Measurements from ENCODE around the gene CWF19L2. TPM values are rescaled to one million over a fixed set of nuclear protein-coding genes. Genes with fewer than 3 reads are reported as not detected.
"Not testable (repeated sequence)": the region's sequence is repeated elsewhere in the genome, so short reads cannot be mapped to it uniquely, and the experiment has no call there.

The CWF19L2 gene
- polyA plus RNA-seq, 12 donors = 8.9 to 12.9 (median 11.6) TPM; not detected in 1

DNA sequence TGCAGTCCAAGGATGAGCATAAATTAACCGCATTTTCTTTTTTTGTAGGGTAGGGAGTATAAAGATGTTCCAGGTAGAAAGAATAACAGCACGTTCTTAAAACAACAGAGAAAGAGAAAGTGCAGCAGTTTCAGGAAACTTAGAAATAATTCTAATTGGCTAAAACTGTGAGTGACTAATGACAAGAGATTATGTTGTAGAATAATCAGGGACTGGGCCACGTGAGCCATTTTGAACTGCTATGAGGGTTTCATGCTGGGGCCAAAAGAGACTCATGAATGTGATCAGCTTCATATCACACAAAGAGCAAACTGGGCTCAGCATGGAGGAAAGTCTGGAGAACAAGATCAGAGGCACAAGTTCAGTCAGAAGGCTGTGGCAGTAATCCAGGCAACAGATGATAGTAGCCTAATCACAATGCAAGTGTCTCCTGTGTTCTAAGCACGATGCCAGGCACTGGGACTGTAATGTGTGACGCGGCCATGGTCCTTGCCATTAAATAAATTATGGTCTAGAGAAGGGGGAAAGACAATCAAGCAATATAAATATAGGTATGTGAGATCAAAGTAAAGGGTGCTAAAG lies 17.9 kb downstream of the CWF19L2 start:
- DNase-seq = no peak

DNA sequence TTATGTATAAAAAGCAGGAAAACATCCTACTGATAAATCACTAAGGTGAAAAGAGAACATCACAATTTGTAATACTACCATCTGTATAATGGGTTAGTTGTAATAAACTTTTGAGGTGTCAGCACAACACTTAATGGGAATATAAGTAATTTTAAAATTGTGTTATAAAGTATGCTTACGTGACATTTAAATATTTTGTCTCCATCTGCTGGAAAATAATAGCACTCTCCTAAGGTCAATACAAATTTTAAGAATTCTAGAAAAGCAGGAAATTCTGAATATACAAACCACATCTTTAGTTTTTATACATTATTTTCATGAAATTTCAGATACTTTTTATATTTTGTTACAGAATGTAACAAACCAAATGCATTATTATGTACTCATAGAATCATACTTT lies 19.5 kb downstream of the CWF19L2 start:
- DNase-seq = no peak

DNA sequence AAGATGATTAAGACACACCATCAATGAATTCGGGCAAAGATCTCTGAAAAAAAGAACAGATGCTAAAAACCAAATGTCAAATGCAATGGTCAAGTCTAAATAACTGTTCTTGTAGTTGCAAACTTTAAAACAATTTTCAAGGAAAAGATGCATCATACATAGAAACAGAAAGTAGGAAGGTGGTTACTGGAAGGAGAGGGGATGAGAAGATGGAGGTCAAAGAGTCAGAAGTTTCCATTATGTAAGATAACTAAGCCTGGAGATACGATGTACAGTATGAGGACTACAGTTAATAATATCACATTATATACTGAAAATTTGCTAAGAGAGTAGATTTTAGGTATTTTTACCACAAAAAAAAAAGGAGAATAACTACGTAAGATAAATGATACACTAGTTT lies 27.1 kb downstream of the CWF19L2 start:
- DNase-seq = no peak

DNA sequence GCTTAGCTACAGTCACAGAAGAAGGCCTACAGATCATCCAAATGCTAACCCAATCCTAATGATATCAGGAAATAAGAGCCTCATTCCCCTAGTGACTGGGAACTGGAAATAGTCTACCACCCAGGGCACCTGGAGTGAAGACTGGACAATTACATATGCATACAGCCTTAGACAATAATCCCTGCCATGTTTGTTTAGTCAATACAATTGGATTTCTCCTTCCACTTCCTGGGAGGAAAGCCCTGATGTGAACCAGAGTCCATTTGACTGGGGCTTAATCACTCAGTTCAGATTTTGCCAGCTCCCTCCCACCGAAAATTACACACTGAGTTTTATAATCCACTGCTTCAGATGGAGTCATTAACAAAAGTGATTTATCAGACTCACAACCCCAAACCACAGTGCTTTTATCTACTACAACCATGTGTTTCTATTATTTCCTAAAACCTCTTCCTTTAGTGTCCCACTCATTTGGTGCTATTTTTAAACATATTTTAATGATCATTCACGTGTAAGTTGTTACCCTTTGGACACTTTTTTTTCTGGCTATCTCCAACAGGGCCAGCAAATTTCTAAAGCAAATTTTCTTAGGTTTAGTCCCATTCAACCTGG lies 29.9 kb downstream of the CWF19L2 start:
- no peak for DNase-seq

DNA sequence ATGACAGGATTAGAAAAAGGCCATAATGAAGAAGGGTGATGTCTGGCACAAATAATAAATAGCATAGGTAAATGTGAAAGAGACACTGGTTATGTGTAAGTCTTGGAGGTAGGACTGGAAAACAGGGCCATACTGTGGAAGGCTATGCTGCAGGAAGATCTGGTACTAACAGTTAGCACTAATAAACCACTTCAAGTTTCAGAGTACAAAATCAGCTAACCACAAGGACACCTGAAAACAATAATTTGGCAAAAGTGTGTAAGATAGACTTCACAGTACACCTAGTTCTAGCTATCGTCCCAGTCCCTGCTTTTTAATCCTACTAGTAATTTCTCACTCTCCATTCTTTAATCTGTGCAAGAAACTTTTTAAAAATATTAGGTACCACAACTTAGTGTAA lies 44.3 kb downstream of the CWF19L2 start:
- no peak for DNase-seq

DNA sequence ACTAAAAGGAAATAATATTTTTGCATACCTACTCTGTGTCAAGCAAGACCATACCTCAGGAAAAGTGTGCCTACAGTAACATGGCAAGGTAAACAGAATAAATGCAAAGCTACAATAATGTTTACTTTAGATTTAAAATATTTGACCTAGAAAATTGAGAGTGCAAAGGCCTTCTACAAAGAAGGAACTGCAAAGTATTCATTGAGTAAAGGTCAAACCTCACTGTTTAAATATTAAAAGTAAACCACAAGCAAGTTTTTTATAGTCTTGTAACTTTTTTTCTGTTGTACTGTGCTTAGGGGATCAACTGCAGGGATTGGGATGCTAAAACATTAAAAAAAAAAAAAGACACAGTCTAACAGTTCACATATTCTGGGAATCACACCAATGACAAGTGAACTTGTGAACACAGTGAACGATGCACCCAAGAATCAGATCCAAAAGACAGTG lies 48.8 kb downstream of the CWF19L2 start:
- no peak for DNase-seq

DNA sequence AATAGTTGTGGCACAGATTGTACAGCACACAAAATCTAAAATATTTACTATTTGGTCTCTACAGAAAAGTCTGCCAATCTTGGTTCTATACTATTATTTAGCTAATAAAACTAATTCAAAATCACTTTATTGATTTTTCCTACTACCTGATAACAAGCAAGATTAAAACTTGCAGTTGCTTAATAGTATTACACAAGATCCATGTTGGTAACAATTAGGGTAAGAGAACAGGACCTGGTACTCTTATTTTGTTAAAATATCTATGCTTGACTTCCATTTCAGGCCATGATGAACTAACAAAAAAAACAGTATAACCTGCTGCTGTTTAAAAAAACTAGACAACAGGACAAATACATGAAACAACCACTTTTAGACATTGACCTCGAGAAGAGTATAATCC lies 52.4 kb downstream of the CWF19L2 start:
- no peak for DNase-seq

DNA sequence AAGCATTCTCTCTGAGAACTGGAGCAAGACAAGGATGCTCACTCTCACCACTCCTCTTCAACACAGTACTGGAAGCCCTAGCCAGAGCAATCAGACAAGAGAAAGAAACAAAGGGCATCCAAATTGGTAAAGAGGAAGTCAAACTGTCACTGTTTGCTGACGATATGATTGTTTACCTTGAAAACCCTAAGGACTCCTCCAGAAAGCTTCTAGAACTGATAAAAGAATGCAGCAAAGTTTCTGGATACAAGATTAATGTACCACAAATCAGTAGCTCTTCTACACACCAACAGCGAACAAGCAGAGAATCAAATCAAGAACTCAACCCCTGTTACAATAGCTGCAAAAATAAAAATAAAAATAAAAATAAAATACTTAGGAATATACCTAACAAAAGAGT lies 56.5 kb downstream of the CWF19L2 start:
- DNase-seq = not testable (repeated sequence)

DNA sequence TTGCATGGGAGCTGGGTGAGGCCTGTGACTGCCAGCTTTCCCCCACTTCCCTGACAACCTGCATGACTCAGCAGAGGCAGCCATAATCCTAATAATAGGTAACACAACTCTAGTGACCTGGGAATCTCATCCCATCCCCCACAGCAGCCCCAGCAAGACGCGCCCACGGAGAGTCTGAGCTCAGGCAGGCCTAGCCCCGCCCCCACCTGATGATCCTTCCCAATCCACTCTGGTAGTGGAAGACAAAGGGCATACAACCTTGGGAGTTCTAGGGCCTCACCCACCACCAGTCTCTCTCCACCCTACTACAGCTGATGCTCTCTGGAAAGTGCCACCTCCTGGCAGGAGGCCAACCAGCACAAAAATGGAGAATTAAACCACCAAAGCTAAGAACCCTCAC lies 60.3 kb downstream of the CWF19L2 start:
- DNase-seq = no peak

DNA sequence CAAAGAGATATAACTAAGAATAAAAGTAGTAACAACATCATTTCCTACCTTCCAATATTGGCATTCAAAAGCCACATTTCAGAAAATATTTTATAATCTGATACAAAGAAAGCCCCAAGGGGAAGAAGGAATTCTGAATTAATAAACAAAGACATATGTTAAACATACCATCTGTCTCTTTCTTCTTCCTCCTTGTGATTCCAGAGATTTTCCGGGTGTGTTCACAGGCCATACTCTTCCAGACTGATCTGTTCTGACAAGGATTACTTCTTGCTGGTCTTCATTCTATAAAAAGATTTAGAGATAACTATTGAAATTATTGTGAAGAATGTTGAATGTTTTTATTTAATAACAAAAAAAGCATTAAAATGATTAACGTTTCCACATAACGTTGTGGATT lies 65.0 kb downstream of the CWF19L2 start:
- peak; percentile 0 for DNase-seq

DNA sequence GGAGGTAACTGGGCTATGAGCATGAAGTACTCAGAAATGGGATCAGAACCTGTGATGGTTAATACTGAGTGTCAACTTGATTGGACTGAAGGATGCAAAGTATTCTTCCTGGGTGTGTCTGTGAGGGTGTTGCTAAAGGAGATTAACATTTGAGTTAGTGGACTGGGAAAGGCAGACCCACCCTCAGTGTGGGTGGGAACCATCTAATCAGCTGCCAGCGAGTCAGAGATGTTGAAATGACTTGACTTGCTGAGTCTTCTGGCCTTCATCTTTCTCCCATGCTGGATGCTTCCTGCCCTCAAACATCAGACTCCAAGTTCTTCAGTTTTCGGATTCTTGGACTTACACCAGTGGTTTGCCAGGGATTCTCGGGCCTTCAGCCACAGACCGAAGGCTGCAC lies 66.9 kb downstream of the CWF19L2 start:
- not testable (repeated sequence) for DNase-seq

DNA sequence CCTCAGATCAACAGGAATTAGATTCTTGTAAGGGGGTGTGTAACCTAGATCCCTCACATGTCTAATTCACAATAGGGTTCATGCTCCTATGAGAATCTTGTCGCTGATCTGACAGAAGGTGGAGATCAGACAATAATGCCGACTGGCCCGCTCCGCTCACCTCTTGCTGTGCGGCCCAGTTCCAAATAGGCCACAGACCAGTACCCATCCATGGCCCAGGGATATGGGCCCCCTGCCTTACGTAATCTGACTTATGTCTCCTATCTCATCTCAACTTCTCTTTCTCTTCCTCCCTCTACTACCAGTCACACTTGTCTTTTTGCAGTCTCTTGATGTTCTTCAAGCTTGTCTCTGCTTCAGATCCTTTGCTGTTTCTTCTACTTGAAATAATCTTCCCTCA lies 70.0 kb downstream of the CWF19L2 start:
- DNase-seq = no peak

DNA sequence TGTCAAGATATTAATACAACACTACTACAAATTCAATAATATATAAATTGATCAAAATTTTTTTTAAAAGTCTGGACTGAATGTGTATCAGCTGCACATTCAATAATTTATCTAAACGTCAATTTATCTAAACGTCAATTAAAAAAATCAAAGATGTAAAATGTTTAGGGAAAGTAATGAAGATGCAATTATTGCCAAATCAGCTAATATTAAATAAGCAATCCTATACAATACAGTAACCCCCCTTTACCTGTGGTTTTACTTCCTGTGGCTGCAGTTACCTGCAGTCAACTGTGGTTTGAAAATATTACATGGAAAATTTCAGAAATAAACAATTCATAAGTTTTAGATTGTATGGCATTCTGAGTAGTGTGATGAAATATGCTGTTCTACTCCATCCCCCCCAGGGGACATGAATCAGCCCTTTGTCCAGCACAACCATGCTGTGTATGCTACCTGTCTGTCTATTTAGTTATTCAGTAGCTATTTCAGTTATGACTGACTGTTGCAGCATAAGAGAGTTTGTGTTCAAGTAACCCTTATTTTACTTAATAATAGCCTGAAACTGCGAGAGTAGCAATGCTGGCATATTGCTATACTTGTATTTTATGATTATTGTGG lies 72.2 kb downstream of the CWF19L2 start:
- DNase-seq = no peak

DNA sequence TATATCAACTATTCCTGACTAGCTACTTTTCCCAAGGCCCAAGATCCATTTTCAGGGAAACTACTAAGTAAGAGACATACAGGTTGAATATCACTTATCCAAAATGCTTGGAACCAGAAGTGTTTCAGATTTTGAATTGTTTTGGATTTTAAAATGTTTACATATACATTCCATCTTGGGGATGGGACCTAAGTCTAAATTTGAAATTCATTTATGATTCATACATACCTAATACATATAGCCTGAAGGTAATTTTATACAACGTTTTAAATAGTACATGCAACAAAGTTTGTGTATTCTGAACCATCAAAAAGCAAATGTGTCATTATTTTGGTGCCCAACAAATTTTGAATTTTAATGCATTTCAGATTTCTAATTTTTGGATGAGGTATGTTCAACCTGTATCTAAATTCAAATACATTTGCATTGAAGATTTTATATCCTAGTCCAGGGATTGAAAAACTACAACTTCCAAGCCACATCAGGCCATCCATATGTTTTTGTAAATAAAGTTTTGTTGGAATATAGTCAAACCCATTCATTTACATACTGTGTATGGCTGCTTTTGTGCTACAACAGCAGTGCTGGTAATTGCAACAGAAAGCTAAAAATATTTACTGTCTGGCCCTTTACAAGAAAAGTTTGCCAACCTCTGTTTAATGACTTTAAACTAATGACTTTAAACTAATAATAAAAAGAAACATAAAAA lies 73.3 kb downstream of the CWF19L2 start:
- DNase-seq = no peak

DNA sequence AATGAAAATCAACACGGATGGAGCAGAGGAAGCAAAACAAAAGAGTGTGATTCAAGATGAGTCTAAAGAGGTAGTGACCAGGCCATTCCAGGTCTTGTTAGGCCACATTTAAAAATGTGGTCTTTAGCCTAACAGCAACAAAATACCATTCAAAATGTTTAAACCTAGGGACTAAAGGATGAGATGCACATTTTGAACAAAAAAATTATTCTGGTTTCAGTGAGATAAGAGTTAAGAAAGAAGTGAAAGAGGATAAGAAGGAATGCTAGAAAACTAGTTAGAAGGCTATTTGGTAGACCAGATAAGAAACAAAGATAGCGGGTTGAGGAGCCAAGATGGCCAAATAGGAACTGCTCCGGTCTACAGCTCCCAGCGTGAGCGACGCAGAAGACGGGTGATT lies 85.2 kb downstream of the CWF19L2 start:
- no peak for DNase-seq

DNA sequence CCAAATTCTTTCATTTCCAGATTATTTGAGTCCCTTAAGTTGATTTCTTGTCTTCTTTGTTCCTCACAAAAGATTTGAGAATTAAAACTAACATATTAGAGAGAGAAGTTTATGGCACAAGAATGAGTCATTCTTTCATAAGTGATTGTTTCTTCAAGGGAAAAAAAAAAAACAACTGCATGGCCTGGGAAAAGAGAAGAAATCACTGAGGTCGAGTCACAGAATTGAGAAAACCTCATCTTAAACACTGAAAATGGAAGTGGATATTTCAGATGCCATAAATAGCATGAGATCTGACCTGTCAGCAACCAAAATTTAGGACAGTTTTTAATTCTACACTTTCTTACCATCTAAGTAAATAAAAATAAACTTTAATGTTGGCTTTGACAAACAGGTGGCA lies 87.2 kb downstream of the CWF19L2 start:
- DNase-seq = no peak

DNA sequence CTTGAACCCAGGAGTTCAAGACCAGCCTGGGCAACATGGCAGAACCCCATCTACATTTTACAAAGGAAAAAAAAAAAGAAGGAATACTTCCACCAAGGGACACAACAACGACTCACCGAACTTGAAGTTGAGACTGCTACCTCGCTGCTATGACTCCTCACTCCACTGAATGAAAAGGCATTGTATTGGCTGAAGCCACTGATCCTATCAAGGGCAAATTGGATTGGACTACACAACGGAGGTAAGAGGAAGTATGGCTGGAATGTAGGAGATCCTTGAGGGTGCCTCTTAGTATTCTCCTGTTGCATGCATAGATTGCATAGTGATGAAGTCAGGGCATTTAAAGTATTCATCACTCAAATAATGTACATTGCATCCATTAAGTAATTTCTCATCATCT lies 97.9 kb downstream of the CWF19L2 start:
- no peak for DNase-seq

DNA sequence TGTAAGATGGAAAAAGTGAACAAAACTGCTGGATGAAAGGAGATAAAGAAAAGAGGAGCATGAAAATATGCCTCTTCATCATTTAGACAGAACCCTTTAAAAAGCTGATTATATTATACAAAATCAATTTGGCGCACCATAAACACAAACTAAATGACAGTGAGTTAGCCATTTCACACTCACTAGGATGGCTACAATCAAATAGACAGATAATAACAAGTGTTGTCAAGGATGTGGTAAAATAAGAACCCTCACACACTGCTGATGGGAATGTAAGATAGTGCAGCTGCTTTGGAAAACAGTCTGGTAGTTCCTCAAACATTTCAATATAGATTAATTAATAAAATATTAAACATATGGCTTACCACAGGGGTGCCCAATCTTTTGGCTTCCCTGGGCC lies 99.7 kb downstream of the CWF19L2 start:
- no peak for DNase-seq

DNA sequence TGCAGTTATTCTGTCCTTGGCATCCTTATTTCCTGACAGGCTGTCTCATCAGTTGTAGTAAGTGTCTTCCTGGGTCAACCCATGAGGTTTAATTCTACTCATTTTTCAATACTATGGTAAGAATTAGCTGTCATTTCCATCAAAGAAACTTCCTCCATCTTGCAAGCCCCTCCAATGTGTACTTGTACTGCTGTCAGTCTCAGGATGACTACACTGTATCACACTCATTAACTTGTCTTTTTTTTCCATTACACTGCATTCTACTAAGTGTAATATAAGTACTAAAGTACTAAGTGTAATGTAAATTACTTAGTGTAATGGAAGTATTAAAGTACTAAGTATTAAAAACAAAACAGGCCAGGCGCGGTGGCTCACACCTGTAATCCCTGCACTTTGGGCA lies 102.8 kb downstream of the CWF19L2 start:
- no peak for DNase-seq

DNA sequence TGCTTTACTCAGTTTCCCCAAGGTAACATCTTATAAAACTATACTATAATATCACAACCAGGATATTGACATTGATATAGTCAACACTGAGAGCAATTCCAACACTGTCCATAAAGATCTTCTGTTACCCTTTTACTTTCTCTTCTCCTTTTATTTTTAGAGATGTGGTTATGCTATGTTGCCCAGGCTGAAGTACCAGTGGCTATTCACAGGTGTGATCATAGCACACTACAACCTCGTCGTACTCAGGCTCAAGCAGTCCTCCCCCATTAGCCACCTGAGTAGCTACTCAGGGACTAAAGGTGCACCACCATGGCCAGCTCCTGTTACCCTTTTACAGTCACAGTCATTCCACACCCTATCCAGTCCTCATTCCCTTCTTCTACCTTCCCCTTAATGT lies 119.7 kb downstream of the CWF19L2 start:
- no peak for DNase-seq

DNA sequence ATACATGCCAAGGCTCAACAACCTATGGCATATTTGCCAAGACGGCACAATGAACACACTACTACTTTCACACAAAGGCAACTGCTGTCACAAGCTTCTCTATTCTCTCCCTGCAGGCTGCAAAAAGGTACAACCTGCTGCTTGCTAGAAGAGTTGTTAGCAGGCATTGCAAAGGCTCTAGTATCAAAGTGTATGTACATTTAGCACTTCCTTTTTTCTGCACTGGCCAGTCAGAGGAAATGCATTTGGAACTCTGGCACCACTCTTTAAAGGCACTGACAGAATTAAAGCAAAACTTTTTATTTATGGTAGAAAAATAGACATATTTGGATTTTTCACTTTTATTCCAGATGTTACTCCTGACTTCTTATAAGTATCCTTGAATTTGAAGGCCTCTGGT lies 125.9 kb downstream of the CWF19L2 start:
- DNase-seq = no peak

DNA sequence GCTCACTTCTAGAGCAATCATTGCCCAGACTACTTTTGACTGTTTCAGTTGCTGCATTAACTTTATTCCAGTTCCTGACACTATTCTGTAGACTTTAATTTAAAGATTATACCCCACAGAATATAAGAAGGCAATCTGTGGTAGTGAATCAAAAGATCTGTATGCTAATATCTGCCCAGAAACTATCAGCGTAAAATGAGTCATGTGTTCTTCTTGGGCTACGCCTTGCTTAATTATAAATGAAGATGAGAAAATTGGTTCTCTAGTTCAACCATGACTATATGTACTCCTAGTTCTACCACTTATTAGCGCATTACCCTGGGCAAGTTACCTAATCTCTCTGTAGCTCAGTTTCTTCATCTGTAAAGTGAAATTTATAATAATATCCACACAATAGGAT lies 128.5 kb downstream of the CWF19L2 start:
- no peak for DNase-seq

DNA sequence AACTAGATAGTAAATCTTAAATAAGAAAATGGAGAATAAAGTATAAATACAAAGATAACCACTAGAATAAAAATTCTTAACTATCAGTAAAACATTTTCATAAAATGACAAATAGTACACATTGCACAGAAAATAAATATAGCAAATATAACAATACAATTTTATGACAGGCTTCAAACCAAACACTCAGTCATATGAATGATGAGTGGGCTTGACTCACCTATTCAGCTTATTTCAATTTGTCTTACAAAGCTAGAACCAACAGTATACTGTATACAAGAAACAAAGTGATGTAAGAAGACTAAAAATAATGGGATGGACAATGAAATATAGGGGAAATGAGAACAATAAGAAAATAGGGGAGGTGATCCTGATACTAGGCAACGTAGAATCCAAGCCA lies 141.2 kb downstream of the CWF19L2 start:
- DNase-seq = no peak
